ENCODE measurements around the gene CPNE8. TPM values are rescaled to one million over a fixed set of nuclear protein-coding genes. Genes with fewer than 3 reads are reported as not detected.

Gene CPNE8
- polyA plus RNA-seq, 3 donors, result 9.5 to 16.4 (median 10.5) TPM

DNA sequence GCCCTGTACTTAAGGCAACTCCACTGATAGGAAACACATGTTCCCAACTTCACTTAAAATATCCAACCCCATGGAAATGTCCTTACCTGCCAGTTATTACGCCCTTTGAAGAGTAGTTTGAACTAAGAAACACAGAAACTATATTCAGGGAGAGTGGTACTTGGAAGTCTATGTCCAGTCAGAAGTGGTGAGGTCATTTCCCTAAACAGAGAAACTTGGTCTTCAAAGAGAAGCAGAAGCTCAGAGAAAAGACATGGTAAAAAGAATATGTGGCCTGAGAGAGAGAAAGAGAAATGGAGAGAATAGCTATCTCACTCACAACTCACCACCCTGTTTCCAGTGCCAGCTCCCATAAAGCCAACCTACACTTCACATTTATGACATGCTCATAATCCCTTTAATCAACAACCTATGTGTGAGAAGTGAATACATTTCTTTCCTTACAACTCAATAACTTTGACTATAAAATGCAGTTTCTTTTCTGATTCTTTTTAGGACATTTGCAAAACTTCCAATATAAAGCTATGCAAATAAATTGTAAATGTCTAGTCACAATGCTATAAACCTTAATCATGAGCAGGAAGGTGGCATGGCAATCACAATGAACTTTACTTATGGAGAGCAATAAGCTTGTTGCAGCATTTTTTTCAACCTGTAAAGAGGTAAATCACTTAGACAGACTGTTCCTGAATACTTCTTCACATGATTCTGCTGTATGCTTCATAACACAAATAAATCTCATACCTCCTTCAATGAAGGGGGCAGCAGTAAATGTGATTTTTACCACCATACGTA lies 67.1 kb downstream of the CPNE8 start:
- DNase-seq, result no peak

- no peak for DNase-seq
Observed at GRCh38 chr12:38831715-38832114, 73.7 kb downstream of the CPNE8 start.

DNA sequence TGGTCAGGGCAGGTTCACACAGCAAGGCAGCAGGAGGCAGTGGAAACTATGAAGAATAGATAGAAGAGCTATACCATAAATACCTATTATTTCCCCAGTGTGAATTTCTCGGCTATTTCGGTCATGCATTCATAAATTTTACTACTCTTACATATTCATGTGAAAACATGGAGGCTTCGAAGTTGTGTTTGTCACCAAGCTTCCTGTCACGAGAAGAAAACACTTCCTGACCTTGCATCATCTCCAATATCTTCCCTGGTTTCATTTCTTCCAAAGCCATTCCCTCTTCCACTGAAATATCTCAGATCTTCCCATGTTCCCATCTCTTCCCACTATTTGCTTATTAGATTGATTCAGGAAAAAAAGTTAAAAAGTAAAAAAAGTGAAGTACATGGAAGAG lies 80.4 kb downstream of the CPNE8 start:
- DNase-seq, result no peak

GRCh38 chr12:38823738-38824137 lies 81.7 kb downstream of the CPNE8 start:
- DNase-seq, result no peak

DNA sequence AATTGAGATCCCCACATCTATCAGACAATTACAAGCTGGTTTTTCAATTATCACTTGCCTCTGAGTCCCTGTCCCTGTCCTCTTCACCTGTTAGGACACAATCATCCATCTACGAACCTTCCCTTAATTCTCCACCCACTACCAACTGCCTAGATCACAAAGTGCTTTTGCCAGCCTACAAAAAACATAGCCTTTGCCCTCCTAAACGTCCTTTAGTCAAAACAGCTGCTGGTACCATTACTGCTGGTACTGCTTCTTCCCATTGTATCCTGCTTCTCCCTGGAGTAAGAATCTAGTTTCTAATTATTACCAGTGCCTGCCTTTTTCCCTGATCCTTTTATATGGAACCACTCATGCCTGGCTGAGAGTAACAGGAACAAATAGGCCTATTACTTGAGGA lies 82.1 kb downstream of the CPNE8 start:
- no peak for DNase-seq

GRCh38 chr12:38817942-38818341 lies 87.4 kb downstream of the CPNE8 start:
- no peak for DNase-seq

- no peak for DNase-seq
Observed at GRCh38 chr12:38813923-38814322, 91.5 kb downstream of the CPNE8 start.

- DNase-seq, result no peak
Observed at GRCh38 chr12:38811814-38812356, 93.5 kb downstream of the CPNE8 start.

DNA sequence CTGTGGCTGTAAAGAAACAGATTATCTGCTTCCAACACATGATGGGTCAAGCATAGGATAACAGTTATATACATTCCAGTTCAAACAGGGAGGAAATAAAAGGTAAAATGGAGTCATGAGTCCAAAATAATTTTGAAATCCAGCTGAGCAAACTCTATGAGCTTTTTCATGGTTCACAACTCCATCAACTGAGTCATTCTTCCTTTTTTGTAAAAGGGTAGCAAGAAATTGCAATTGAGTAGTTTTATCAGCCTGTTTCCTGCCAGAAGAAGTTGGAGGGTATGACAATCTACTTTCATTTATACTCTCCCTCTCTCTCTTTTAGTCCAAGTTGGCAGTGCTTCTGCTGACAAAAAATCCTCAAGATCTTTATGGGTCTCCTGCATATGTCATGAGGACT lies 95.6 kb downstream of the CPNE8 start:
- DNase-seq, result no peak

DNA sequence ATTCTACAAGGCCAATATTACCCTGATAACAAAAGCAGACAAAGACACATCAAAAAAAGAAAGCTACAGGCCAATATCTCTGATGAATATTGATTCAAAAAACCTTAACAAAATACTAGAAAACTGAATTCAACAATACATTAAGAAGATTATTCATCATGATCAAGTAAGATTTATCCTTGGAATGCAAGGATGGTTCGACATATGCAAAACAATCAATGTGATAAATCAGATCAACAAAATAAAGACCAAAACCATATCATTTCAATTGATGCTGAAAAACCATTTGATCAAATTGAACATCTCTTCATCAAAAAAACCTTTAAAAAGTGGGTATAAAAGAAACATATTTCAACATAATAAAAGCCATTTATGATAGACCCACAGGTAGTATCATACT lies 117.3 kb downstream of the CPNE8 start:
- no peak for DNase-seq

DNA sequence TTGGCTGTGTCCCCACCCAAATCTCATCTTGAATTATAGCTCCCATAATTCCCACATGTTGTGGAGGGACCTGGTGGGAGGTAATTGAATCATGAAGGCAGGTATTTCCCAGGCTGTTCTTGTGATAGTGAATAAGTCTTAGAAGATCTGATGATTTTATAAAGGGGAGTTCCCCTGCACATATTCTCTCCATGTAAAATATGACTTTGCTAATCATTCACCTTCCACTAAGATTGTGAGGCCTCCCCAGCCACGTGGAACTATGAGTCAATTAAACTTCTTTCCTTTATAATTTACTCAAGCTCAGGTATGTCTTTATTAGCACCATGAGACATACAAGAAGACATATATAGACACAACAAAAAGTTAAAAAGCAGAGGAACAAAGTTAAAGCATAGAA lies 120.0 kb downstream of the CPNE8 start:
- DNase-seq, result no peak

DNA sequence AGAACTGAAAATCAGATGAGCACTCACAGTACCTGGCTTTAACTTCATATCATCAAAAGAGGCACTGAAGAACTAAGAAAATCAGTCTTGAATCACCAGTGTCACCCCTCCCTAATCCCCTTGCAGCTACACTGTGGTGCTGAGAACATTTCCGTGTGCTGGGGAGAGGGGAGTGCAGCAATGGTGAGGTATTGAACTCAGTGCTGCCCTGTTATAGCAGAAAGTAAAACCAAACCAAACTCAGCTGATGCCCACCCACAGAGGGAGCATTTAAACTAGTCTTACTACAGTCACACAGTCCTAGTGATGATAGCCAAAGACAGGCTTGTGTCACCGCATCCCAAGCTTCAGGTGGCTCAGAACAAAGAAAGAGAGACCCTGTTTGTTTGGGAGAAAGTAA lies 122.1 kb downstream of the CPNE8 start:
- DNase-seq, result no peak

- no peak for DNase-seq
Observed at GRCh38 chr12:38782359-38782758, 123.0 kb downstream of the CPNE8 start.

GRCh38 chr12:38776647-38777046 lies 128.7 kb downstream of the CPNE8 start:
- DNase-seq, result no peak

GRCh38 chr12:38775457-38775856 lies 129.9 kb downstream of the CPNE8 start:
- DNase-seq, result no peak

GRCh38 chr12:38772437-38772836 lies 133.0 kb downstream of the CPNE8 start:
- no peak for DNase-seq

- no peak for DNase-seq
Observed at GRCh38 chr12:38771871-38772270, 133.5 kb downstream of the CPNE8 start.

DNA sequence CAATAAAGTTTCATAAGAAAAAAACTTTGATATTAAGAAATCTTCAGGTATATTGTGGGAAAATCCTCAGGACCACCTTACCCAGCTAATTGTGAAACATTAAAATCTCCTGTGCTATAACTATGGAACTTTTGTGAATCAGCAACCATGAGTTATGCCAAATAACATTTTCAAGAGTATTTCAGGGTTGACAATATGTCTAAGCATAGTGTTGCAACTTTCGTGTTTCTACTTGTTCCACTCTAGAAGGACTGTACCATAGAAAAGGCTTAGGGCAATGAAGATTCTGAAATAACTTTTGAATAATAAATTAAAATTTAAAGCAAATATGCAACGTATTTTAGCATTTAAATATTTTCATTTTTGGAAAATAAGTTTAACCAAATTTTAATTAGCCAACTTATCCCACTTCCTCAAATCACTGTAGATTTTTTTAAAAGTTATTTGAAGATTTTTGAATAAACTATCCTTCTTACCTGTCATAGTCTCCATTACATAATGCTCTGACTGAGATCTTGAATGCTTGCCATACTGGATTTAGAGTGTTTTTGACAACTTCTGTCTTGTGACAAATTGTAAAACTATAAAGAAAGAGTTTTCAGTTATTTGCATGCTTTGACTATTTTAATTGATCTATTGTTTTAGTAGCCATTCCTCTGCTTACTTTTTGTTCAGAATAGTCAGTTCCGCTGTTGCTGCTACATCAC lies 143.6 kb downstream of the CPNE8 start:
- no peak for DNase-seq

DNA sequence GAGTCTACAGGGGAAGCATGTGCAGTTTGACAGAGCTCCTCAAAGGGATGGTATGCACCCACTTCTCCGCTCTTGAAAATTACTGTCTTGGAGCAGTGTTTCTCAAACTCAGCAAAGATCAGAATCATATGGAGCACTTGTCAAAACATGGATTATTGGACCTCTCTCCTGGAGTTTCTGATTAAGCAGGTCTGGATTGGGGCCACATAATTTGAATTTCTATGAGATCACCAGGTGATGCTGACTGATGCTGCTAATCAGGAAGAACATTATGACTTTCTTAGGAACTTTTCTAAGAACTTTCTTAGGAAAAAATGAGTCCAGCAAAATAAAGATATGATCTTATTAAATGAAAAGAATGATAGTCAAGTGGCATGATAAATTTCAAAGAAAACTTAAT lies 144.3 kb downstream of the CPNE8 start:
- DNase-seq, result no peak

DNA sequence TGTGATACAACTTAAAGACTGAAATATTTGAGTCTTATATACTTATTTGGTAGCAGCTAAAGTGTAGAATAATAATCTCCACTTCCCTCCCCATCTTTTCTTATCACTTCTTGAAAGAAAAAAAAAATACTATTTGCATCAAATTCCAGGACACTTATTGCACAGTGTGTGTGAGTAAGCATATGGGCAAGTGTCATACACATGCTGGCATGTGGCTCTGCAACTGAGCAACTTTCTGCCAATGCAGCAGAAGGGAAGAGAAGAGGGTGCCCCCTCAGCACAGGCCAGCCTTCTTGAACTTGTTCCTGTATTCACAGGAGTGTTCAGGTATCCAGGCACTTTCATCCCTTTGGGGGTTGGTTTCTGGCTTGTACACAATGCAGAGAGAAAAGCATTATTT lies 145.8 kb downstream of the CPNE8 start:
- DNase-seq, result no peak

- no peak for DNase-seq
Observed at GRCh38 chr12:38746744-38747143, 158.6 kb downstream of the CPNE8 start.

DNA sequence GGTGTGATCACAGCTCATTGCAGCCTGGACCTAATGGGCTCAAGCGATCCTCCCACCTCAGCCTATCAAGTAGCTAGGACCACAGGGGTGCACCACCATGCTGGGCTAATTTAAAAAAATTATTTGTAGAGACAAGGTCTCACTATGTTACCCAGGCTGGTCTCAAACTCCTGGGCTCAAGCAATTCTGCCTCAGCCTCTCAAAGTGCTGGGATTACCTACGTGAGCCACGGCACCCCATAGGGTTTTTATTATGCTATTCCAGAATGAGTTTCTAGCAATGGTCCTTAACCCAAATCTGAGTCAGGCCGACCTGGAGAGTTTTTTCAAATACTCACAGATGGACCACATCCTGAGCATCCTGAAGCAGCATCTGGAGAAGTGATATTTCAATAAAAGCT lies 159.8 kb downstream of the CPNE8 start:
- no peak for DNase-seq

- no peak for DNase-seq
Observed at GRCh38 chr12:38744041-38744440, 161.3 kb downstream of the CPNE8 start.

Measured in renal pelvis (tissue), 4 donors.